DOHH2 (cell line): ENCODE measurements around the gene HK3.

Source experiments
- H3F3A ChIP-seq: fragments of 200-600 bp; sonication (generic), shearing (Covaris generic); 2 replicates; pipeline ENCODE4 v1.6.0; 2016; ENCODE audit warnings: antibody characterized with exemption, mild to moderate bottlenecking; ENCODE audit not compliant: control insufficient read depth, insufficient read depth
- H3K27ac ChIP-seq: fragments of 200-600 bp; sonication (generic); 2 replicates; pipeline ENCODE4 v1.5.1; 2014; ENCODE audit warnings: low read depth, mild to moderate bottlenecking, low read length, moderate library complexity
- H3K27me3 ChIP-seq: fragments of 200-600 bp; sonication (generic); 2 replicates; pipeline ENCODE4 v1.6.1; 2014; ENCODE audit warnings: mild to moderate bottlenecking, low read length, mixed read lengths; ENCODE audit not compliant: control insufficient read depth
- H3K36me3 ChIP-seq: fragments of 200-600 bp; sonication (generic); 2 replicates; pipeline ENCODE4 v1.6.1; 2014; ENCODE audit warnings: mild to moderate bottlenecking, low read length, moderate library complexity, mixed read lengths; ENCODE audit not compliant: control insufficient read depth
- H3K4me1 ChIP-seq: fragments of 200-600 bp; sonication (generic); 2 replicates; pipeline ENCODE4 v1.6.1; 2014; ENCODE audit warnings: mild to moderate bottlenecking, low read length, mixed read lengths; ENCODE audit not compliant: control insufficient read depth
- H3K4me2 ChIP-seq: fragments of 200-600 bp; sonication (generic); 2 replicates; pipeline ENCODE4 v1.6.0; 2014; ENCODE audit warnings: mild to moderate bottlenecking, low read length, moderate library complexity
- H3K4me3 ChIP-seq: fragments of 200-600 bp; sonication (generic); 2 replicates; pipeline ENCODE4 v1.5.1; 2014; ENCODE audit warnings: mild to moderate bottlenecking, low read length, mixed read lengths
- H3K79me2 ChIP-seq: fragments of 200-600 bp; sonication (generic); 2 replicates; pipeline ENCODE4 v1.6.1; 2014; ENCODE audit warnings: mild to moderate bottlenecking, low read length, mixed read lengths; ENCODE audit not compliant: control insufficient read depth
- H3K9me2 ChIP-seq: fragments of 200-600 bp; sonication (generic); replicated peaks from 2 replicates; pipeline ENCODE4 v1.6.1; 2014; ENCODE audit warnings: mild to moderate bottlenecking, low read length, mixed read lengths; ENCODE audit not compliant: control insufficient read depth
- H3K9me3 ChIP-seq: fragments of 200-600 bp; sonication (generic); 2 replicates; pipeline ENCODE4 v1.6.1; 2014; ENCODE audit warnings: antibody characterized with exemption, low read length, mixed read lengths; ENCODE audit not compliant: control insufficient read depth, insufficient read depth
- H4K20me1 ChIP-seq: fragments of 200-600 bp; sonication (generic); 2 replicates; pipeline ENCODE4 v1.6.0; 2014; ENCODE audit warnings: low read depth, mild to moderate bottlenecking, antibody characterized with exemption, low read length, moderate library complexity; ENCODE audit not compliant: control insufficient read depth, insufficient read depth
- EZH2phosphoT487 ChIP-seq: fragments of 200-600 bp; sonication (generic); IDR thresholded peaks from 2 replicates; pipeline ENCODE4 v1.6.1; 2017; ENCODE audit warnings: borderline replicate concordance, mild to moderate bottlenecking, antibody characterized with exemption, low read length, moderate library complexity, mixed read lengths
- TF ChIP-seq, protein P1 (sequence below): fragments of 200-600 bp; sonication (generic); IDR thresholded peaks from one replicate; pipeline ENCODE4 v1.5.1; 2014; ENCODE audit warnings: antibody characterized with exemption, mild to moderate bottlenecking, low read depth, low read length; ENCODE audit not compliant: poor library complexity, severe bottlenecking

The HK3 gene

DNA sequence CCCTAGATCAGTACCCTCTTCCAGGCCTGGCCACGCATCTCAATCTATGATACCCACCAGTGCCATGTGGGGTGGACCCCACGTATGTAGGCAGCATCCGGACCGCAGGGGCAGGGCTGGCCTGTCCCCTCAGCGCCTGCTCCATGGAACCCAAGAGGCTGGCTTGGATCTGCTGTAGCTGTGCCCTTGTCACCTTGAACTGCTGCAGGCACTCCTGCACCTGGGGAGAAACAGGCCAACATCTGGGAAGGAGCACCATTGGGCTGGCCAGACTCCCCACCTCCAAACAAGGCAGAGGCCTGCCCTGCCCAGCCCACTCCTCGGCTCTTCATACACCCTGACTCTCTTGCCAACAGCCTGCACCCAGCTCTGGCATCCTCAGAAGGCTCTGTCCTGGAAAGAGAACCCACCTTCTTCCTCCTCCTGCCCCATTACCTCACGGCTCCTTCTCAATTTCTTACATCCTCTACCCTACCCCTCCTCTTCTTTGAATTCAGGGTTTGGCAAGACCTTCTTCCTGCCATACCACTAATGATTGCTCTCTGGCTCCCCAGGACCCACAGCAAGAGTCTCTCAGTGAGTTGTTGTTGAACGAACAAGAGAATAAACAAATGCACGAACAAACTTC lies 7.7 kb downstream of the HK3 start:
- H3K4me2 ChIP-seq: no peak overlapping the region
- H3K9me2 ChIP-seq: no peaks in the 10 kb centered on the region
- no peaks in the 10 kb centered on the region for H3F3A ChIP-seq
- H3K27me3 ChIP-seq: peaks cover 6% of the 10 kb centered on the region; the same call in 1 of the 2 replicates
- H3K4me1 ChIP-seq: no peaks in the 10 kb centered on the region
- H3K79me2 ChIP-seq: no peaks in the 10 kb centered on the region
- H3K36me3 ChIP-seq: no peaks in the 10 kb centered on the region
- H3K9me3 ChIP-seq: no peaks in the 10 kb centered on the region
- H4K20me1 ChIP-seq: no peaks in the 10 kb centered on the region
- TF ChIP-seq EZH2phosphoT487: no peak
- TF ChIP-seq, protein P1, sequence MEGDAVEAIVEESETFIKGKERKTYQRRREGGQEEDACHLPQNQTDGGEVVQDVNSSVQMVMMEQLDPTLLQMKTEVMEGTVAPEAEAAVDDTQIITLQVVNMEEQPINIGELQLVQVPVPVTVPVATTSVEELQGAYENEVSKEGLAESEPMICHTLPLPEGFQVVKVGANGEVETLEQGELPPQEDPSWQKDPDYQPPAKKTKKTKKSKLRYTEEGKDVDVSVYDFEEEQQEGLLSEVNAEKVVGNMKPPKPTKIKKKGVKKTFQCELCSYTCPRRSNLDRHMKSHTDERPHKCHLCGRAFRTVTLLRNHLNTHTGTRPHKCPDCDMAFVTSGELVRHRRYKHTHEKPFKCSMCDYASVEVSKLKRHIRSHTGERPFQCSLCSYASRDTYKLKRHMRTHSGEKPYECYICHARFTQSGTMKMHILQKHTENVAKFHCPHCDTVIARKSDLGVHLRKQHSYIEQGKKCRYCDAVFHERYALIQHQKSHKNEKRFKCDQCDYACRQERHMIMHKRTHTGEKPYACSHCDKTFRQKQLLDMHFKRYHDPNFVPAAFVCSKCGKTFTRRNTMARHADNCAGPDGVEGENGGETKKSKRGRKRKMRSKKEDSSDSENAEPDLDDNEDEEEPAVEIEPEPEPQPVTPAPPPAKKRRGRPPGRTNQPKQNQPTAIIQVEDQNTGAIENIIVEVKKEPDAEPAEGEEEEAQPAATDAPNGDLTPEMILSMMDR: no peak
- no peak overlapping the region for H3K27ac ChIP-seq
- no peak overlapping the region for H3K4me3 ChIP-seq

GRCh38 chr5:176890455-176891330 lies 8.5 kb downstream of the HK3 start:
- Histone ChIP-seq H3F3A (no peaks in the 10 kb centered on the region), H3K79me2 (no peaks in the 10 kb centered on the region), H3K36me3 (no peaks in the 10 kb centered on the region), H3K4me1 (no peaks in the 10 kb centered on the region), H3K9me3 (no peaks in the 10 kb centered on the region), H3K27me3 (peaks cover 6% of the 10 kb centered on the region; the same call in 1 of the 2 replicates), H3K4me3 (no peak overlapping the region), H3K9me2 (no peaks in the 10 kb centered on the region), H3K4me2 (no peak overlapping the region), H4K20me1 (no peaks in the 10 kb centered on the region), H3K27ac (no peak overlapping the region)
- TF ChIP-seq EZH2phosphoT487: no peak
- TF ChIP-seq, protein P1: no peak

GRCh38 chr5:176889321-176890280 lies 9.5 kb downstream of the HK3 start:
- Histone ChIP-seq H4K20me1 (no peaks in the 10 kb centered on the region), H3F3A (no peaks in the 10 kb centered on the region), H3K9me3 (no peaks in the 10 kb centered on the region), H3K27ac (no peak overlapping the region), H3K36me3 (no peaks in the 10 kb centered on the region), H3K4me2 (no peak overlapping the region), H3K4me1 (no peaks in the 10 kb centered on the region), H3K4me3 (no peak overlapping the region), H3K27me3 (peaks cover 6% of the 10 kb centered on the region; the same call in 1 of the 2 replicates), H3K9me2 (no peaks in the 10 kb centered on the region), H3K79me2 (no peaks in the 10 kb centered on the region)
- TF ChIP-seq, protein P1: no peak
- TF ChIP-seq EZH2phosphoT487: no peak
